H1 (cell line): Measurements from ENCODE around the gene WDFY3. TPM values are rescaled to one million over a fixed set of nuclear protein-coding genes. Genes with fewer than 3 reads are reported as not detected.

Source experiments
- CTCF ChIA-PET: fragments of 300-600 bp; sonication (Branson Sonifier 250); formaldehyde crosslinking; loops from one replicate; lab custom pipeline; 2021; ENCODE audit not compliant: partially characterized antibody; lab: Charles Lee
- POLR2A ChIA-PET: fragments of 300-600 bp; sonication (Branson Sonifier 250); formaldehyde crosslinking; loops from one replicate; lab custom pipeline; 2021; ENCODE audit warnings: inconsistent platforms; ENCODE audit not compliant: partially characterized antibody; lab: Charles Lee
- DNase-seq, 2 experiments: peaks; one replicate each; pipeline versions ENCODE4 v3.0.0 to v3.0.0-alpha.2; 2010 to 2022; ENCODE audit warnings: low spot score in 2 of 2, low read depth in 1 of 2, mixed read lengths in 1 of 2
- FAIRE-seq: peaks from 2 replicates; lab custom pipeline; 2011; peaks lifted over from hg19 to GRCh38; lab: Jason Lieb, UNC
- H2AFZ ChIP-seq: 2 replicates; pipeline ENCODE4 v1.8.1; 2012; ENCODE audit warnings: low read length, inconsistent platforms
- H2AK5ac ChIP-seq: 2 replicates; pipeline ENCODE4 v1.6.1; 2013; ENCODE audit warnings: low read depth, low read length
- H2BK120ac ChIP-seq: replicated peaks from 2 replicates; pipeline ENCODE3; 2013; ENCODE audit warnings: low read depth, low read length, inconsistent platforms
- H2BK12ac ChIP-seq: 2 replicates; pipeline ENCODE4 v1.6.1; 2013; ENCODE audit warnings: low read depth, low read length
- H2BK15ac ChIP-seq: 2 replicates; pipeline ENCODE4 v1.6.1; 2013; ENCODE audit warnings: low read length
- H2BK20ac ChIP-seq: 2 replicates; pipeline ENCODE4 v1.6.1; 2013; ENCODE audit warnings: low read length
- H2BK5ac ChIP-seq: 2 replicates; pipeline ENCODE4 v1.6.1; 2013; ENCODE audit warnings: low read depth, low read length
- H3K14ac ChIP-seq: 2 replicates; pipeline ENCODE4 v1.6.1; 2013; ENCODE audit warnings: inconsistent platforms; ENCODE audit not compliant: insufficient read length
- H3K18ac ChIP-seq: 2 replicates; pipeline ENCODE4 v1.6.1; 2013; ENCODE audit warnings: low read length; ENCODE audit errors: extremely low read depth
- H3K23ac ChIP-seq: 2 replicates; pipeline ENCODE4 v1.6.1; 2013; ENCODE audit warnings: inconsistent platforms; ENCODE audit not compliant: insufficient read length
- H3K23me2 ChIP-seq: 2 replicates; pipeline ENCODE4 v1.6.1; 2013; ENCODE audit warnings: low read depth, low read length
- H3K27ac ChIP-seq: 2 replicates; pipeline ENCODE4 v1.6.1; 2011; ENCODE audit warnings: low read depth, low read length, inconsistent platforms
- H3K27me3 ChIP-seq, 4 experiments: replicated peaks in 1 of 4; 1 replicate in 1 of 4; 2 replicates in 3 of 4; pipeline versions ENCODE4 v1.6.1 to v1.8.1; 2011 to 2013; ENCODE audit warnings: low read length in 3 of 4, mild to moderate bottlenecking in 3 of 4, inconsistent platforms in 2 of 4, mixed read lengths in 2 of 4, moderate library complexity in 1 of 4; ENCODE audit not compliant: control insufficient read depth in 3 of 4, insufficient read depth in 3 of 4; ENCODE audit errors: extremely low read depth in 1 of 4
- H3K36me3 ChIP-seq, 4 experiments: 2 replicates each; pipeline versions ENCODE4 v1.6.1 to v1.8.1; 2011 to 2013; ENCODE audit warnings: mild to moderate bottlenecking in 4 of 4, low read length in 3 of 4, moderate library complexity in 2 of 4, control low read depth in 1 of 4, inconsistent platforms in 1 of 4; ENCODE audit not compliant: insufficient read depth in 4 of 4, control insufficient read depth in 2 of 4
- H3K4ac ChIP-seq: replicated peaks from 2 replicates; pipeline ENCODE3; 2013; ENCODE audit warnings: low read length, low read depth, mixed read lengths, inconsistent platforms; ENCODE audit not compliant: insufficient read length
- H3K4me1 ChIP-seq, 4 experiments: replicated peaks in 1 of 4; 1 replicate in 1 of 4; 2 replicates in 3 of 4; pipeline versions ENCODE4 v1.6.1 to v1.8.1; 2011 to 2013; ENCODE audit warnings: low read length in 3 of 4, inconsistent platforms in 2 of 4, mixed read lengths in 1 of 4; ENCODE audit not compliant: insufficient read depth in 4 of 4, control insufficient read depth in 3 of 4
- H3K4me2 ChIP-seq, 2 experiments: 2 replicates each; pipeline versions ENCODE4 v1.6.1 to v1.8.1; 2011 to 2013; ENCODE audit warnings: low read depth in 2 of 2, low read length in 2 of 2, control low read depth in 1 of 2, inconsistent platforms in 1 of 2, mild to moderate bottlenecking in 1 of 2; ENCODE audit not compliant: insufficient read depth in 1 of 2
- H3K4me3 ChIP-seq, 4 experiments: fragments of 200-600, 300-600 bp in 1 of 4; sonication (generic), shearing (Covaris generic), sonication (Bioruptor Twin) in 1 of 4; 2 replicates each; pipeline versions ENCODE4 v1.5.1 to v1.8.1; 2011 to 2016; ENCODE audit warnings: low read length in 4 of 4, low read depth in 3 of 4, control low read depth in 2 of 4, inconsistent platforms in 2 of 4, mild to moderate bottlenecking in 2 of 4, mixed read lengths in 1 of 4, moderate library complexity in 1 of 4; ENCODE audit not compliant: insufficient read depth in 2 of 4; ENCODE audit errors: extremely low read depth in 1 of 4
- H3K56ac ChIP-seq: replicated peaks from 2 replicates; pipeline ENCODE3; 2013; ENCODE audit warnings: low read depth, mild to moderate bottlenecking, mixed read lengths, low read length, inconsistent platforms; ENCODE audit not compliant: insufficient read length
- H3K79me1 ChIP-seq: 2 replicates; pipeline ENCODE4 v1.6.1; 2013; ENCODE audit warnings: low read depth, low read length, control low read depth
- H3K79me2 ChIP-seq, 2 experiments: 2 replicates each; pipeline versions ENCODE4 v1.6.1 to v1.8.1; 2012 to 2013; ENCODE audit warnings: low read length in 2 of 2, mild to moderate bottlenecking in 2 of 2, inconsistent platforms in 1 of 2; ENCODE audit not compliant: insufficient read depth in 2 of 2, control insufficient read depth in 1 of 2
- H3K9ac ChIP-seq, 4 experiments: replicated peaks in 1 of 4; 1 replicate in 1 of 4; 2 replicates in 3 of 4; pipeline versions ENCODE4 v1.6.1 to v1.8.1; 2011 to 2013; ENCODE audit warnings: low read depth in 3 of 4, low read length in 3 of 4, control low read depth in 2 of 4, mild to moderate bottlenecking in 2 of 4, moderate library complexity in 2 of 4, inconsistent platforms in 1 of 4; ENCODE audit errors: extremely low read depth in 1 of 4
- H3K9me3 ChIP-seq, 2 experiments: 2 replicates each; pipeline versions ENCODE4 v1.6.1 to v1.8.1; 2012 to 2013; ENCODE audit warnings: mild to moderate bottlenecking in 2 of 2, moderate library complexity in 2 of 2, control low read depth in 1 of 2, inconsistent platforms in 1 of 2, low read depth in 1 of 2, low read length in 1 of 2, mixed read lengths in 1 of 2; ENCODE audit not compliant: insufficient read depth in 2 of 2
- H4K20me1 ChIP-seq, 2 experiments: replicated peaks in 1 of 2; 2 replicates each; pipeline versions ENCODE3 to v1.8.1; 2011 to 2013; ENCODE audit warnings: inconsistent platforms in 2 of 2, low read length in 2 of 2, mild to moderate bottlenecking in 1 of 2; ENCODE audit not compliant: insufficient read depth in 2 of 2, control insufficient read depth in 1 of 2
- H4K5ac ChIP-seq: 2 replicates; pipeline ENCODE4 v1.6.1; 2013; ENCODE audit warnings: low read length, low read depth, mixed read lengths, inconsistent platforms; ENCODE audit not compliant: insufficient read length
- H4K8ac ChIP-seq: 2 replicates; pipeline ENCODE4 v1.8.0; 2013; ENCODE audit warnings: mild to moderate bottlenecking, moderate library complexity, low read length, inconsistent platforms; ENCODE audit not compliant: insufficient read depth; ENCODE audit errors: extremely low read depth
- H4K91ac ChIP-seq: replicated peaks from 2 replicates; pipeline ENCODE3; 2013; ENCODE audit warnings: low read length, mixed read lengths, inconsistent platforms; ENCODE audit not compliant: insufficient read length
- CEBPB ChIP-seq: IDR thresholded peaks from 2 replicates; pipeline ENCODE4 v1.6.1; 2012; ENCODE audit warnings: low read depth, low read length
- CHD1 ChIP-seq: IDR thresholded peaks from 2 replicates; pipeline ENCODE4 v1.6.1; 2012; ENCODE audit warnings: low read depth, low read length, improper control_type of control experiment
- EZH2 ChIP-seq: fragments of 200-600 bp; sonication (generic); IDR thresholded peaks from 2 replicates; pipeline ENCODE4 v1.7.1; 2012; ENCODE audit warnings: low read depth, mild to moderate bottlenecking, moderate library complexity, low read length, inconsistent platforms; ENCODE audit not compliant: severe bottlenecking
- RBBP5 ChIP-seq: IDR thresholded peaks from 2 replicates; pipeline ENCODE4 v1.7.1; 2012; ENCODE audit warnings: low read depth, mild to moderate bottlenecking, inconsistent platforms, low read length, moderate library complexity, borderline replicate concordance
- TBP ChIP-seq: IDR thresholded peaks from 2 replicates; pipeline ENCODE4 v1.6.1; 2011; ENCODE audit warnings: low read depth, low read length, improper control_type of control experiment
- ZNF274 ChIP-seq: IDR thresholded peaks from 2 replicates; pipeline ENCODE4 v1.7.0; 2012; ENCODE audit warnings: low read length, borderline replicate concordance; ENCODE audit errors: extremely low read depth
- WGBS, 2 experiments: shearing (Covaris generic) in 1 of 2; methylation state at CpG; one replicate each; pipeline versions ENCODE4 v1.1.6 to v1.1.7; 2013 to 2015; ENCODE audit warnings: low lambda C conversion rate in 2 of 2, mixed read lengths in 2 of 2, inconsistent platforms in 1 of 2, low coverage in 1 of 2, missing lambda C conversion rate in 1 of 2; ENCODE audit not compliant: insufficient replicate concordance in 2 of 2, insufficient coverage in 1 of 2, insufficient read length in 1 of 2; ENCODE audit errors: extremely low coverage in 1 of 2, missing lambda C conversion rate in 1 of 2; 5-methylcytosine and 5-hydroxymethylcytosine counted together
- polyA plus RNA-seq, 7 experiments: library from polyadenylated mRNA; depleted of rRNA in 3 of 7; stranded (reverse) in 5 of 7; unstranded in 2 of 7; fragments of >200 nt in 5 of 7; fragments of 200-250 nt in 2 of 7; gene quantifications; 1 replicate in 5 of 7; 2 replicates in 1 of 7; 4 replicates in 1 of 7; pipeline versions ENCODE4 v1.2.1 to v1.2.3, GENCODE V29; 2011 to 2013; ENCODE audit warnings: missing spikeins in 2 of 7, mixed read lengths in 2 of 7
- total RNA-seq: library from RNA; stranded (reverse); fragmentation: NEBNext Ultra II Directional; extraction: Animal tissue kit (Norgen Biotek cat#: 25700); gene quantifications from 2 replicates; pipeline ENCODE4 v1.2.1, GENCODE V29; 2021

The WDFY3 gene
- total and polyA plus RNA-seq, 2 of the 8 experiments (the other 6 are each of a cell fraction or from before 2014, with no cell fraction given), result 25.6 to 62.4 TPM

GRCh38 chr4:84690481-84690880 lies 276.0 kb downstream of the WDFY3 start:
- Histone ChIP-seq H3K27ac (no peak overlapping the region), H3K18ac (no peak overlapping the region), H3K27me3 (no peaks in the 10 kb centered on the region), H3K4me3 (no peak overlapping the region), H3K4me1 (peaks cover 0 to 4% (median 0%) of the 10 kb centered on the region in 4 experiments; a peak in 2 of 7 replicates), H4K91ac (no peak overlapping the region), H2BK5ac (no peak overlapping the region), H3K4me2 (no peak overlapping the region), H3K23ac (no peak overlapping the region), H4K20me1 (no peaks in the 10 kb centered on the region), H3K14ac (no peak overlapping the region), H2BK20ac (no peak overlapping the region), H3K36me3 (peaks cover 4 to 45% (median 24%) of the 10 kb centered on the region in 4 experiments), H3K4ac (no peak overlapping the region), H3K79me1 (no peaks in the 10 kb centered on the region), H2AK5ac (no peak overlapping the region), H4K8ac (no peak overlapping the region), H3K79me2 (no peaks in the 10 kb centered on the region), H2BK15ac (no peak overlapping the region), H3K9ac (no peak overlapping the region), H2AFZ (no peak overlapping the region), H3K9me3 (no peaks in the 10 kb centered on the region), H2BK120ac (no peak overlapping the region), H3K56ac (no peak overlapping the region), H2BK12ac (no peak overlapping the region), H3K23me2 (no peaks in the 10 kb centered on the region; the same call in 1 of the 2 replicates), H4K5ac (no peak overlapping the region)
- FAIRE-seq (no peak), DNase-seq (no peak)
- TF ChIP-seq EZH2 (no peak), RBBP5 (no peak), CEBPB (no peak), ZNF274 (no peak), TBP (no peak), CHD1 (no peak)
- CTCF ChIA-PET, result interaction anchor here (1.0 to 1.6 kb wide), 2 partner anchors 13 to 111 kb away, joined by 4 to 5 read pairs; no protein-coding TSS in a partner anchor
- 91% methylated on average over 7 of the region's 7 CpGs; no CpG with 5 or more reads in 1 of the 2 experiments for WGBS, 2 experiments
- POLR2A ChIA-PET, result no interaction called here
